GM12878 (cell line): Measurements from ENCODE around the gene KRT33A. TPM values are rescaled to one million over a fixed set of nuclear protein-coding genes. Genes with fewer than 3 reads are reported as not detected.

Experiments
- ATAC-seq: fragments of 200-7000 bp; cut with Tn5 transposase; 3 replicates; pipeline ENCODE4 v1.9.1; 2020; ENCODE audit warnings: mild to moderate bottlenecking, moderate library complexity
- BruUV-seq: library from RNA; stranded (reverse); fragments of 400-500 nt; replicated peaks from 2 replicates; lab custom pipeline; 2021; lab: Mats Ljungman, UMichigan
- CTCF ChIA-PET: fragments of 300-600 bp; sonication (Branson Sonifier 250); formaldehyde crosslinking; extraction: SDS; loops from one replicate; lab custom pipeline; 2021; ENCODE audit warnings: inconsistent platforms; lab: Yijun Ruan, JAX
- POLR2A ChIA-PET: fragments of 350-600 bp; formaldehyde crosslinking; extraction: SDS; loops from one replicate; lab custom pipeline; 2021; ENCODE audit warnings: inconsistent platforms; lab: Charles Lee
- RAD21 ChIA-PET: fragments of 300-600 bp; sonication (Branson Sonifier 250); formaldehyde crosslinking; loops from one replicate; lab custom pipeline; 2023; ENCODE audit warnings: antibody characterized with exemption; ENCODE audit not compliant: unreplicated experiment; lab: Charles Lee
- SMC1A ChIA-PET: fragments of 300-600 bp; sonication (Branson Sonifier 250); formaldehyde crosslinking; loops from one replicate; lab custom pipeline; 2023; ENCODE audit not compliant: unreplicated experiment, uncharacterized antibody; lab: Charles Lee
- DNase-seq: peaks from one replicate; pipeline ENCODE4 v3.0.0-alpha.2; 2011; ENCODE audit warnings: low read depth, low spot score
- FAIRE-seq: peaks from 3 replicates; lab custom pipeline; 2011; peaks lifted over from hg19 to GRCh38; lab: Jason Lieb, UNC
- H2AFZ ChIP-seq: 2 replicates; pipeline ENCODE4 v1.6.0; 2011; ENCODE audit warnings: low read depth, low read length, control low read depth; ENCODE audit not compliant: control insufficient read depth
- H3K27ac ChIP-seq: 2 replicates; pipeline ENCODE4 v1.5.1; 2011; ENCODE audit warnings: control low read depth; ENCODE audit not compliant: control insufficient read depth, insufficient read depth
- H3K27me3 ChIP-seq, 2 experiments: replicated peaks in 1 of 2; 2 replicates each; pipeline versions ENCODE4 v1.6.0 to v1.6.1; 2011; ENCODE audit warnings: low read length in 1 of 2; ENCODE audit not compliant: control insufficient read depth in 2 of 2, insufficient read depth in 2 of 2
- H3K36me3 ChIP-seq, 2 experiments: 2 replicates each; pipeline ENCODE4 v1.5.1; 2011; ENCODE audit warnings: low read length in 1 of 2; ENCODE audit not compliant: control insufficient read depth in 2 of 2, insufficient read depth in 2 of 2
- H3K4me1 ChIP-seq: 2 replicates; pipeline ENCODE4 v1.6.1; 2011; ENCODE audit warnings: mild to moderate bottlenecking, low read length, moderate library complexity, mixed read lengths; ENCODE audit not compliant: control insufficient read depth, insufficient read depth
- H3K4me2 ChIP-seq: 2 replicates; pipeline ENCODE4 v1.6.0; 2011; ENCODE audit warnings: control low read depth; ENCODE audit not compliant: control insufficient read depth, insufficient read depth
- H3K4me3 ChIP-seq: fragments of 200-600 bp; sonication (generic); 2 replicates; pipeline ENCODE4 v1.5.1; 2016
- H3K79me2 ChIP-seq: 2 replicates; pipeline ENCODE4 v1.6.0; 2011; ENCODE audit warnings: low read length; ENCODE audit not compliant: control insufficient read depth, insufficient read depth
- H3K9ac ChIP-seq: 2 replicates; pipeline ENCODE4 v1.8.0; 2011; ENCODE audit warnings: low read length, control low read depth, mixed read lengths; ENCODE audit not compliant: control insufficient read depth, insufficient read depth
- H3K9me3 ChIP-seq: replicated peaks from 3 replicates; pipeline ENCODE4 v1.5.1; 2011; ENCODE audit warnings: mild to moderate bottlenecking, low read length; ENCODE audit not compliant: control insufficient read depth, insufficient read depth
- H4K20me1 ChIP-seq: 2 replicates; pipeline ENCODE4 v1.6.0; 2011; ENCODE audit not compliant: control insufficient read depth, insufficient read depth
- BCLAF1 ChIP-seq: fragments of 450-650 bp; IDR thresholded peaks from 2 replicates; pipeline ENCODE4 v1.6.1; 2017; ENCODE audit warnings: antibody characterized with exemption, mild to moderate bottlenecking, moderate library complexity
- CREM ChIP-seq: IDR thresholded peaks from 2 replicates; pipeline ENCODE4 v1.6.1; 2014; ENCODE audit warnings: antibody characterized with exemption, low read depth
- EP300 ChIP-seq, 2 experiments: fragments of 150-350 bp in 1 of 2; IDR thresholded peaks; 2 replicates each; pipeline ENCODE4 v1.6.1; 2011 to 2012; ENCODE audit warnings: low read depth in 2 of 2, low read length in 2 of 2, borderline replicate concordance in 1 of 2, improper control_type of control experiment in 1 of 2, inconsistent platforms in 1 of 2; ENCODE audit not compliant: control insufficient read depth in 1 of 2
- TBL1XR1 ChIP-seq: IDR thresholded peaks from 2 replicates; pipeline ENCODE4 v1.6.1; 2012; ENCODE audit warnings: low read depth, low read length, improper control_type of control experiment
- ZNF384 ChIP-seq: IDR thresholded peaks from 2 replicates; pipeline ENCODE4 v1.6.1; 2012; ENCODE audit warnings: low read depth, mild to moderate bottlenecking, low read length, improper control_type of control experiment, borderline replicate concordance
- WGBS: methylation state at CpG from one replicate; pipeline ENCODE4 v1.1.6; 2016; ENCODE audit warnings: low lambda C conversion rate; ENCODE audit not compliant: insufficient replicate concordance, insufficient coverage; ENCODE audit errors: missing lambda C conversion rate; 5-methylcytosine and 5-hydroxymethylcytosine counted together
- in situ Hi-C: fragments of 300-500 bp; cut with MboI; formaldehyde crosslinking; loops from 9 replicates; pipeline ENCODE4 v1.14.3; 2018; ENCODE audit warnings: mixed read lengths
- intact Hi-C: fragments of 100-400 bp; cut with micrococcal nuclease; formaldehyde crosslinking; loops from one replicate; pipeline ENCODE4 v1.14.2; 2022; ENCODE audit not compliant: unreplicated experiment
- polyA plus RNA-seq, 11 experiments: library from polyadenylated mRNA; depleted of rRNA in 4 of 11; unstranded in 6 of 11; stranded (reverse) in 5 of 11; fragments of >200 nt; fragmentation: Nextera tagmentation in 4 of 11; fragmentation: Illumina TruSeq in 1 of 11; extraction: Ambion mirVana in 4 of 11; extraction: Trizol in 1 of 11; gene quantifications; 1 replicate in 1 of 11; 2 replicates in 10 of 11; pipeline versions ENCODE4 v1.2.1 to v1.2.3, GENCODE V29; 2011 to 2016; ENCODE audit warnings: inconsistent platforms in 2 of 11, missing spikeins in 2 of 11, low read depth in 1 of 11
- total RNA-seq, 4 experiments: library from RNA; depleted of rRNA in 3 of 4; stranded (reverse); fragments of >200 nt in 3 of 4; fragmentation: Illumina TruSeq in 1 of 4; extraction: Trizol in 1 of 4; gene quantifications; 2 replicates each; pipeline versions ENCODE4 v1.2.1 to v1.2.3, GENCODE V29; 2013 to 2021

The KRT33A gene
- total and polyA plus RNA-seq, 10 of the 15 experiments (the other 5 are each of a cell fraction or from before 2014, with no cell fraction given), result not detected

- no peak for TF ChIP-seq BCLAF1
Measured at GRCh38 chr17:41352597-41353366, 2.2 kb upstream of the KRT33A start (continued).

GRCh38 chr17:41351177-41351576, 549 bp upstream of the KRT33A start:
- SMC1A ChIA-PET, result interaction anchor here (0.6 kb wide), 1 partner anchor 69 kb away, joined by 3 read pairs; no protein-coding TSS in a partner anchor
- Histone ChIP-seq H3K4me2 (no peak overlapping the region), H3K9ac (no peak overlapping the region), H2AFZ (no peak overlapping the region), H4K20me1 (no peaks in the 10 kb centered on the region), H3K36me3 (no peaks in the 10 kb centered on the region), H3K79me2 (no peaks in the 10 kb centered on the region), H3K4me1 (no peaks in the 10 kb centered on the region), H3K4me3 (no peak overlapping the region), H3K27me3 (no peaks in the 10 kb centered on the region; a peak in 1 of 4 replicates), H3K9me3 (no peaks in the 10 kb centered on the region; the same call in 2 of the 3 replicates), H3K27ac (no peak overlapping the region)
- FAIRE-seq (no peak), ATAC-seq (no peak), DNase-seq (no peak)
- WGBS, result 15% methylated on average over 2 of the region's 2 CpGs
- CTCF ChIA-PET, result no interaction called here
- in situ Hi-C loops, result no loop called here
- no TSS peak for BruUV-seq
- RAD21 ChIA-PET, result no interaction called here
- POLR2A ChIA-PET, result no interaction called here
- intact Hi-C loops, result no loop called here
- TF ChIP-seq ZNF384 (no peak), EP300 (IDR thresholded peaks at IDR 0.05; ENCODE audit: borderline replicate concordance in 1 of 2, control insufficient read depth in 1 of 2, low read depth in 2 of 2, low read length in 2 of 2) (no peak), TBL1XR1 (no peak), CREM (no peak)
